ENCODE measurements around the gene FBRS. TPM values are rescaled to one million over a fixed set of nuclear protein-coding genes. Genes with fewer than 3 reads are reported as not detected.
A peak's percentile ranks its signal among the peaks of the same experiment; 100 is the strongest.
"Not testable (repeated sequence)": the region's sequence is repeated elsewhere in the genome, so short reads cannot be mapped to it uniquely, and the experiment has no call there.

Gene FBRS
- total and polyA plus RNA-seq, 11 donors, result 16.3 to 38.3 (median 31.9) TPM

GRCh38 chr16:30623536-30624283, 34.5 kb upstream of the FBRS start:
- Histone ChIP-seq H3K27me3 (no peaks in the 10 kb centered on the region), H3K4me3 (no peak overlapping the region), H3K4me1 (peaks cover 0 to 11% (median 0%) of the 10 kb centered on the region in 12 donors), H3K36me3 (no peaks in the 10 kb centered on the region), H3K9me3 (no peaks in the 10 kb centered on the region), H3K27ac (no peak overlapping the region)
- no peak for DNase-seq
- TF ChIP-seq CTCF (IDR thresholded peaks at IDR 0.05), result no peak
- TF ChIP-seq POLR2A (IDR thresholded peaks at IDR 0.05), result no peak
- 83 to 87% (median 85%) methylated on average over 11 of the region's 11 CpGs for WGBS, 4 donors
- no peak for ATAC-seq
- intact Hi-C loops (cut with DNase I), result loop anchor here in 3 of 10 donors (5.0 to 10.0 kb wide), 3 partner anchors 89 to 189 kb away; partner anchors contain the start of genes DCTPP1 (in 2 of the 3) and ZNF747 (in 1 of the 3)

GRCh38 chr16:30626236-30626635, 32.0 kb upstream of the FBRS start:
- DNase-seq, result no peak
- ATAC-seq, result no peak
- Histone ChIP-seq H3K4me1 (peaks cover 0 to 14% (median 0%) of the 10 kb centered on the region in 12 donors), H3K36me3 (no peaks in the 10 kb centered on the region), H3K27me3 (no peaks in the 10 kb centered on the region), H3K4me3 (no peak overlapping the region), H3K27ac (no peak overlapping the region), H3K9me3 (no peaks in the 10 kb centered on the region)
- WGBS, 4 donors, result 91 to 92% (median 91%) methylated on average over 9 of the region's 9 CpGs
- TF ChIP-seq CTCF (IDR thresholded peaks at IDR 0.05) (no peak), POLR2A (IDR thresholded peaks at IDR 0.05) (no peak)
- intact Hi-C loops (cut with DNase I), result loop anchor here in 4 of 10 donors (5.0 to 10.0 kb wide), 3 partner anchors 39 to 191 kb away; partner anchors contain the start of genes DCTPP1 (in 2 of the 4), ZNF747 (in 1 of the 4) and ZNF785 (in 1 of the 4)

GRCh38 chr16:30628628-30629540, 29.3 kb upstream of the FBRS start:
- 33 to 41% (median 39%) methylated on average over 18 of the region's 18 CpGs for WGBS, 4 donors
- ATAC-seq, result peak; percentile 63 to 91 (median 90)
- peak; percentile 77 to 91 (median 86) for DNase-seq
- peak overlapping the region in 9 of 12 donors; percentile 15 to 45 (median 34) for H3K4me3 ChIP-seq
- peaks cover 0 to 16% (median 1%) of the 10 kb centered on the region in 12 donors for H3K4me1 ChIP-seq
- H3K27ac ChIP-seq, result peak overlapping the region in 8 of 12 donors; percentile 34 to 67 (median 55)
- H3K27me3 ChIP-seq, result no peaks in the 10 kb centered on the region
- peak; percentile 82 to 95 (median 90) for TF ChIP-seq CTCF (IDR thresholded peaks at IDR 0.05)
- TF ChIP-seq POLR2A (IDR thresholded peaks at IDR 0.05), result no peak
- H3K36me3 ChIP-seq, result no peaks in the 10 kb centered on the region
- H3K9me3 ChIP-seq, result no peaks in the 10 kb centered on the region
- intact Hi-C loops (cut with DNase I), result loop anchor here in 5 of 10 donors (2.0 to 10.0 kb wide), 5 partner anchors 18 to 198 kb away; partner anchors contain the start of genes DCTPP1 (in 3 of the 5), ZNF689 (in 1 of the 5), ZNF747 (in 1 of the 5) and ZNF785 (in 1 of the 5)

- intact Hi-C loops (cut with DNase I), result loop anchor here in 6 of 10 donors (5.0 to 10.0 kb wide), 5 partner anchors 45 to 205 kb away; partner anchors contain the start of genes DCTPP1 (in 2 of the 6), ZNF688 (in 2 of the 6), ZNF747 (in 1 of the 6) and ZNF785 (in 1 of the 6)
- not testable (repeated sequence) for H3K36me3 ChIP-seq, H3K27me3 ChIP-seq, H3K4me3 ChIP-seq, H3K9me3 ChIP-seq, ATAC-seq, H3K27ac ChIP-seq, DNase-seq
- H3K4me1 ChIP-seq, result peaks cover 0 to 27% (median 9%) of the 10 kb centered on the region in 12 donors
- WGBS, 4 donors, result 91 to 97% (median 95%) methylated on average over 7 of the region's 7 CpGs
Observed at GRCh38 chr16:30632454-30632853, 25.8 kb upstream of the FBRS start.
